Daoy (cell line): ENCODE data around the gene TRAM1L1. TPM values are rescaled to one million over a fixed set of nuclear protein-coding genes. Genes with fewer than 3 reads are reported as not detected.

Experiments
- DNase-seq: peaks from one replicate; pipeline ENCODE4 v3.0.0-alpha.2; 2015; ENCODE audit warnings: low read depth
- total RNA-seq: library from RNA; depleted of rRNA; stranded (reverse); fragments of >200 nt; shearing (Covaris generic); gene quantifications from 2 replicates; pipeline ENCODE4 v1.2.3, GENCODE V29; 2014; rRNA removed

TRAM1L1 gene
- 3.8 and 7.4 TPM in 2 replicates for total RNA-seq

GRCh38 chr4:117084866-117085701 lies at the start of gene TRAM1L1:
Gene TRAM1L1 (minus strand): TSS chr4:117085576. CDS start chr4:117085393, 183 bp downstream.
- peak; percentile 81 for DNase-seq

- peak; percentile 67 for DNase-seq
Observed at GRCh38 chr4:117134386-117134785, 49.0 kb upstream of the TRAM1L1 start.

- peak; percentile 1 for DNase-seq
Observed at GRCh38 chr4:117096886-117097285, 11.5 kb upstream of the TRAM1L1 start.

- no peak for DNase-seq
Observed at GRCh38 chr4:117096462-117096861, 11.1 kb upstream of the TRAM1L1 start.

DNA sequence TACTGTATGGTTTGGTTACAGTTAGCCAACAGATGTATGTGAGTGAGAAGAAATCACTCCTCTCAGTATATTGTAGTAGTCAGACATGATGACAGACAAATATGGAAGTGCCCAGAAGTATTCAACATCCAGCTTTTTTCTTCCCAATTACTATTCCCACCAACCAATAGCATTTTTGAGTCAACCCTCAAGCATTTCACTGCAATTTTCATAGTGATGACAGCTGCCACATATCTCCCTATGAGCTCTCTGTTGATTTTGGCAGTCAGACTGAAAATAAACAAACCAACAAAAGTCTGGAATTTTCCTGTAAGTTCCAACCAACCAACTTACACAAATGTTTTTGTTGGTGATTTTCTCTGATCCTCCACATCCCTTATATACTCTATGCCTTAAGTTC lies 8.2 kb upstream of the TRAM1L1 start:
- DNase-seq, result peak; percentile 16

DNA sequence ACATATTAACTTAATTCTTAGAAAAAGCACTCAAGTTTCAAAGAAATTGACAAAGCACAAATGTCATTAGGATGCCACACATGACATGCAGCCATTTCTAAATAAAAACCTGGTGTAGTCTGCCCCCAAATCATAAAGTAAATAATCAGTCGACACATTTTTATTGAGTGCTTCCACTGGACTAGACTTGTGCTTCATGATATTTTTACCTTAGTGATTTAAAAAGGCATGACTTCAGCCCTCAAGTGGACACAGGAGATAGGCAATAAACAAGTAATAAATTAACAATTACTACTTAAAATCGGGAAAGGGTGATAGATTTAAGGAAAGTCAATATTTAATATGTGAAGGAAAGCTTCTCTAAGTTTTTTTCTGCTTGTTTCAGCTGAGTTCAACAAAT lies 7.6 kb downstream of the TRAM1L1 start:
- DNase-seq, result no peak

GRCh38 chr4:117068120-117068519 lies 17.3 kb downstream of the TRAM1L1 start:
- DNase-seq, result no peak

- DNase-seq, result peak; percentile 2
Observed at GRCh38 chr4:117063961-117064696, 21.2 kb downstream of the TRAM1L1 start.

GRCh38 chr4:117042962-117043361 lies 42.4 kb downstream of the TRAM1L1 start:
- no peak for DNase-seq
